Common myeloid progenitor, CD34-positive (primary cell): Measurements from ENCODE around the gene YAE1.

Experiments
- CTCF ChIA-PET: fragments of 350-600 bp; sonication (Branson Sonifier 250); formaldehyde crosslinking; loops from one replicate; lab custom pipeline; 2021; ENCODE audit warnings: antibody characterized with exemption; lab: Charles Lee
- POLR2A ChIA-PET: fragments of 350-600 bp; sonication (Branson Sonifier 250); formaldehyde crosslinking; loops from one replicate; lab custom pipeline; 2021; ENCODE audit warnings: antibody characterized with exemption; lab: Charles Lee
- DNase-seq, 3 donors: peaks; one replicate each; pipeline versions ENCODE4 v3.0.0 to v3.0.0-alpha.2; 2013
- H3K27ac ChIP-seq, 2 experiments: 1 replicate in 1 of 2; 2 replicates in 1 of 2; pipeline ENCODE4 v1.7.0; 2013; ENCODE audit warnings: inconsistent platforms in 2 of 2, low read length in 2 of 2, mild to moderate bottlenecking in 2 of 2, low read depth in 1 of 2, moderate library complexity in 1 of 2; ENCODE audit not compliant: severe bottlenecking in 2 of 2, insufficient read depth in 1 of 2, poor library complexity in 1 of 2
- H3K27me3 ChIP-seq, 5 experiments: replicated peaks in 2 of 5; 1 replicate in 3 of 5; 2 replicates in 2 of 5; pipeline versions ENCODE4 v1.6.1 to v1.7.0; 2013; ENCODE audit warnings: low read length in 4 of 5, mild to moderate bottlenecking in 2 of 5, moderate library complexity in 2 of 5, inconsistent platforms in 1 of 5; ENCODE audit not compliant: insufficient read depth in 5 of 5, control insufficient read depth in 4 of 5
- H3K36me3 ChIP-seq, 4 experiments: 1 replicate in 2 of 4; 2 replicates in 2 of 4; pipeline versions ENCODE4 v1.6.1 to v1.7.0; 2013; ENCODE audit warnings: low read length in 3 of 4, control low read depth in 1 of 4, mild to moderate bottlenecking in 1 of 4; ENCODE audit not compliant: control insufficient read depth in 4 of 4, insufficient read depth in 4 of 4
- H3K4me1 ChIP-seq, 4 experiments: 1 replicate in 3 of 4; 2 replicates in 1 of 4; pipeline versions ENCODE4 v1.6.1 to v1.7.1; 2013; ENCODE audit warnings: low read length in 3 of 4, mild to moderate bottlenecking in 3 of 4, control low read depth in 1 of 4, inconsistent platforms in 1 of 4, moderate library complexity in 1 of 4; ENCODE audit not compliant: control insufficient read depth in 4 of 4, insufficient read depth in 4 of 4; ENCODE audit errors: control extremely low read depth in 1 of 4
- H3K4me3 ChIP-seq, 7 experiments: 1 replicate in 4 of 7; 2 replicates in 3 of 7; pipeline versions ENCODE4 v1.5.1 to v1.7.0; 2013; ENCODE audit warnings: mild to moderate bottlenecking in 7 of 7, low read length in 6 of 7, moderate library complexity in 6 of 7, inconsistent platforms in 2 of 7, low read depth in 2 of 7, control low read depth in 1 of 7; ENCODE audit not compliant: insufficient read depth in 4 of 7, control insufficient read depth in 1 of 7; ENCODE audit errors: extremely low read depth in 1 of 7
- H3K9me3 ChIP-seq, 5 experiments: 1 replicate in 4 of 5; 2 replicates in 1 of 5; pipeline versions ENCODE4 v1.6.1 to v1.7.1; 2013; ENCODE audit warnings: low read length in 4 of 5, mild to moderate bottlenecking in 2 of 5, inconsistent platforms in 1 of 5, low read depth in 1 of 5, moderate library complexity in 1 of 5; ENCODE audit not compliant: control insufficient read depth in 4 of 5, insufficient read depth in 2 of 5; ENCODE audit errors: control extremely low read depth in 1 of 5
- WGBS: methylation state at CpG from one replicate; pipeline ENCODE4 v1.1.5; 2013; ENCODE audit not compliant: insufficient coverage; 5-methylcytosine and 5-hydroxymethylcytosine counted together

YAE1 gene

GRCh38 chr7:39616138-39616537 lies 49.9 kb downstream of the YAE1 start:
- no peak overlapping the region for H3K4me3 ChIP-seq
- WGBS = no CpG with 5 or more reads among the region's 1 CpG
- no peak overlapping the region for H3K27ac ChIP-seq
- no peaks in the 10 kb centered on the region for H3K36me3 ChIP-seq
- H3K27me3 ChIP-seq = no peaks in the 10 kb centered on the region
- DNase-seq = no peak
- peaks cover 0 to 11% (median under 1%) of the 10 kb centered on the region in 4 experiments for H3K4me1 ChIP-seq
- ChIA-PET POLR2A (no interaction called here), CTCF (interaction anchor here (0.9 to 1.1 kb wide), 2 partner anchors 20 to 1625 kb away, joined by 3 read pairs; no protein-coding TSS in a partner anchor)
- H3K9me3 ChIP-seq = no peaks in the 10 kb centered on the region

DNA sequence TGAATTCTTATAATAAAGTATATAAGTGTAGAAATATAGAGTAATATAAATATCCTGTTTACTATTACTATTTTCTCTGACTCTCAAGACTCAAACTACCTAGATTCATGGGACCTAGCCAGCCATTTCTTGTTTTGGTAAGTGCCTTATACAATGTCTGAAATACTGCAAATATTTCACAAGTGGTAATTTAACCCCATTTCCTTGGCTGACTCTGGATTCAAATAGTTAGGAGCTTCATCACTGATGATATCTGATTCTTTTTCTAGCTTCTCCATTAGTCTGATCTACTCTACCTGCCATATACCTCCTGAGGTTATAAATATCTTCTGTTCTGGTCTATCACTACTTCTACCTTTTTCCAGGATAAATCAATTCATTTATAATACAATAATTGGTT lies 50.8 kb downstream of the YAE1 start:
- no peaks in the 10 kb centered on the region for H3K9me3 ChIP-seq
- peaks cover 0 to 19% (median 5%) of the 10 kb centered on the region in 4 experiments for H3K4me1 ChIP-seq
- no peak for DNase-seq
- ChIA-PET POLR2A (no interaction called here), CTCF (interaction anchor here (1.1 to 1.7 kb wide), 2 partner anchors 25 to 37 kb away, joined by 3 read pairs; no protein-coding TSS in a partner anchor)
- H3K4me3 ChIP-seq = no peak overlapping the region
- H3K27me3 ChIP-seq = no peaks in the 10 kb centered on the region
- H3K27ac ChIP-seq = no peak overlapping the region
- H3K36me3 ChIP-seq = no peaks in the 10 kb centered on the region

- no peaks in the 10 kb centered on the region for H3K36me3 ChIP-seq
- no peak overlapping the region for H3K27ac ChIP-seq
- ChIA-PET POLR2A (no interaction called here), CTCF (interaction anchor here (0.6 to 1.7 kb wide), 3 partner anchors 10 to 27 kb away, joined by 3 to 4 read pairs (median 3); no protein-coding TSS in a partner anchor)
- H3K4me1 ChIP-seq = peaks cover 5 to 30% (median 12%) of the 10 kb centered on the region in 4 experiments
- DNase-seq = no peak
- H3K27me3 ChIP-seq = no peaks in the 10 kb centered on the region
- no peak overlapping the region for H3K4me3 ChIP-seq
- no peaks in the 10 kb centered on the region for H3K9me3 ChIP-seq
- WGBS = no CpG with 5 or more reads among the region's 4 CpGs
Observed at GRCh38 chr7:39618868-39619267, 52.7 kb downstream of the YAE1 start.

DNA sequence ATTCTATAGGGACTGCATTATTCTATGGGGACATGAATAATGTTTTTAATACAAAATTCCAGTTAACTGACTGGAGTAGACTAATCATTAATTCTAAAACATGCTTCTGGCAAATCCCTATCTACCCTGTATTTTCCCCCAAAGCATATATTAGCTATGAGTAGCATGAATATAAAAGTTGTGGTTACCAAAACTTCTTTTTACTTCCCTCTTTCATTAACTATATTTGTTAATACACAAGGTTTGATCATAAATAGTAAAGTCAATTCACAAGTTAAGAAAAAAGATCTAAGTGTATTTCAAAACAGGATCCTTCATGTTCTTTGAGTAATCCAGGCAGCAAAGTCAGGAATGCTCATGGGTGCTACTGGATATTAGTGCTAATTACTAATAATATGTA lies 54.3 kb downstream of the YAE1 start:
- Histone ChIP-seq H3K4me1 (peaks cover 10 to 44% (median 21%) of the 10 kb centered on the region in 4 experiments), H3K36me3 (no peaks in the 10 kb centered on the region), H3K4me3 (no peak overlapping the region), H3K27ac (no peak overlapping the region), H3K27me3 (no peaks in the 10 kb centered on the region), H3K9me3 (no peaks in the 10 kb centered on the region)
- ChIA-PET POLR2A (no interaction called here), CTCF (interaction anchor here (1.5 to 5.5 kb wide), 5 partner anchors 10 to 121 kb away, joined by 3 to 51 read pairs (median 12); no protein-coding TSS in a partner anchor)
- DNase-seq = no peak

- CTCF ChIA-PET = interaction anchor here (0.6 to 5.5 kb wide), 9 partner anchors 9 to 521 kb away, joined by 3 to 51 read pairs (median 6); no protein-coding TSS in a partner anchor
- H3K36me3 ChIP-seq = peaks cover 0 to under 1% (median 0%) of the 10 kb centered on the region in 4 experiments
- no peak for DNase-seq
- H3K27ac ChIP-seq = no peak overlapping the region
- H3K4me1 ChIP-seq = peaks cover 12 to 50% (median 28%) of the 10 kb centered on the region in 4 experiments
- POLR2A ChIA-PET = no interaction called here
- WGBS = 83% methylated on average over 1 of the region's 1 CpG
- no peaks in the 10 kb centered on the region for H3K27me3 ChIP-seq
- H3K9me3 ChIP-seq = no peaks in the 10 kb centered on the region
- no peak overlapping the region for H3K4me3 ChIP-seq
Observed at GRCh38 chr7:39621261-39621660, 55.1 kb downstream of the YAE1 start.

GRCh38 chr7:39621784-39622411 lies 55.7 kb downstream of the YAE1 start:
- Histone ChIP-seq H3K27ac (peak overlapping the region in 1 of 2 experiments; percentile 88), H3K4me3 (peak overlapping the region in 2 of 7 experiments; percentile 10 to 89), H3K27me3 (no peaks in the 10 kb centered on the region), H3K4me1 (peaks cover 12 to 52% (median 33%) of the 10 kb centered on the region in 4 experiments), H3K36me3 (peaks cover 0 to 3% (median 0%) of the 10 kb centered on the region in 4 experiments), H3K9me3 (no peaks in the 10 kb centered on the region)
- CTCF ChIA-PET = interaction anchor here (0.6 to 5.5 kb wide), 16 partner anchors 9 to 430 kb away, joined by 3 to 51 read pairs (median 4); no protein-coding TSS in a partner anchor
- POLR2A ChIA-PET = interaction anchor here (0.8 to 2.2 kb wide), 2 partner anchors 12 to 18 kb away, joined by 3 to 9 read pairs; no protein-coding TSS in a partner anchor
- DNase-seq = peak; percentile 51 to 66 (median 54)
- 80% methylated on average over 1 of the region's 1 CpG for WGBS
